Activated naive CD8-positive, alpha-beta T cell treated with anti-CD3 and anti-CD28 coated beads, Interleukin-2, amount 50 U/mL, for 24 hours (primary cell): Measurements from ENCODE around the gene KIR3DL3.
"Not testable (repeated sequence)": the region's sequence is repeated elsewhere in the genome, so short reads cannot be mapped to it uniquely, and the experiment has no call there.

ENCODE experiments used
- ATAC-seq: fragments of 150-1000 bp; cut with Tn5 transposase; one replicate; pipeline ENCODE4 v1.10.0; 2021
- DNase-seq: peaks from one replicate; pipeline ENCODE4 v3.0.0; 2021
- H3K27ac Mint-ChIP-seq: one replicate; pipeline ENCODE4 v1.8.0; 2021; ENCODE audit warnings: mild to moderate bottlenecking, mixed read lengths
- H3K27me3 Mint-ChIP-seq: one replicate; pipeline ENCODE4 v1.8.0; 2021; ENCODE audit warnings: mixed read lengths
- H3K36me3 Mint-ChIP-seq: one replicate; pipeline ENCODE4 v1.8.0; 2021; ENCODE audit warnings: low read depth, mixed read lengths
- H3K4me1 Mint-ChIP-seq: one replicate; pipeline ENCODE4 v1.8.0; 2021; ENCODE audit warnings: mixed read lengths
- H3K4me3 Mint-ChIP-seq: one replicate; pipeline ENCODE4 v1.8.0; 2021; ENCODE audit warnings: mild to moderate bottlenecking, moderate library complexity, mixed read lengths
- H3K9me3 Mint-ChIP-seq: one replicate; pipeline ENCODE4 v1.8.0; 2021; ENCODE audit warnings: mixed read lengths

KIR3DL3 gene

DNA sequence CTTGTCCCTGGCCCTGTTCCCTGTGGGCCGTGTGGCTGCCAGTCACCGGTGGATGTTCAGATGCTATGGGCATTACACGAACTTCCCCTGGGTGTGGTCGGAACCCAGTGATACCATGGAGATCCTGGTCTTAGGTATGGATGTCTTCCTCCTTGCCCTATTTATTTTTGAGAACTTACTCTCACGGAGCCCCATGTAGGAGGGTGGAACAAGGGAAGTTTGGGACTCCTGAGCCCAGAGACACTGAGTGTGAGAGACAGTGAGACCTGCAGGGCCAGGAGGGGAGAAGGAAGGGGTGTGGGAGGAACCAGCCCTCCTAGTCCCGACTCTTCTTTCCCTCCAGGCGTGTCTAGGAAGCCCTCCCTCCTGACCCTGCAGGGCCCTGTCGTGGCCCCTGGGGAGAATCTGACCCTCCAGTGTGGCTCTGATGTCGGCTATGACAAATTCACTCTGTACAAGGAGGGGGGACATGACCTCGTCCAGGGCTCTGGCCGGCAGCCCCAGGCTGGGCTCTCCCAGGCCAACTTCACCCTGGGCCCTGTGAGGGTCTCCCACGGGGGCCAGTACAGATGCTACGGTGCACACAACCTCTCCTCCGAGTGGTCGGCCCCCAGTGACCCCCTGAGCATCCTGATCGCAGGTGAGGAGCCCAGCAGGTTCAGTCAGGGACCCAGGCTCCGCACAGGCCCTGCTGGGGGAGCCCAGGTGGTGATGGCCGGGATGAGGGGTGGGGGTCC is 14.9 kb upstream of the KIR3DL3 start:
- DNase-seq, result no peak
- Mint-ChIP-seq H3K9me3 (no peaks in the 10 kb centered on the region), H3K27ac (no peak overlapping the region), H3K36me3 (no peaks in the 10 kb centered on the region), H3K4me1 (peaks cover 2% of the 10 kb centered on the region), H3K4me3 (no peak overlapping the region), H3K27me3 (peaks cover 2% of the 10 kb centered on the region)
- ATAC-seq, result no peak

DNA sequence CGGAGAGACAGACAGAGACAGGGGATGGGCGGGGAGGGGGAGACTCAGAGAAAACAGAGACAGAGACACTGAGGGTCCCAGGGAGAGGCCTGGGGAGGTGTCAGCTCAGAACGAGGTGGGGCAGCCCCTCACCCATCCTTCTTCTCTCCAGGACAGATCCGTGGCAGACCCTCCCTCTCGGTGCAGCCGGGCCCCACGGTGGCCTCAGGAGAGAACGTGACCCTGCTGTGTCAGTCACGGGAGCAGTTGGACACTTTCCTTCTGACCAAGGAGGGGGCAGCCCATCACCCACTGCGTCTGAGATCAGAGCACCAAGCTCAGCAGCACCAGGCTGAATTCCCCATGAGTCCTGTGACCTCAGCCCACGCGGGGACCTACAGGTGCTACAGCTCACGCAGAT is 14.3 kb upstream of the KIR3DL3 start:
- H3K36me3 Mint-ChIP-seq, ATAC-seq, H3K27me3 Mint-ChIP-seq, DNase-seq, H3K4me1 Mint-ChIP-seq, H3K27ac Mint-ChIP-seq, H3K4me3 Mint-ChIP-seq, H3K9me3 Mint-ChIP-seq: not testable (repeated sequence)

DNA sequence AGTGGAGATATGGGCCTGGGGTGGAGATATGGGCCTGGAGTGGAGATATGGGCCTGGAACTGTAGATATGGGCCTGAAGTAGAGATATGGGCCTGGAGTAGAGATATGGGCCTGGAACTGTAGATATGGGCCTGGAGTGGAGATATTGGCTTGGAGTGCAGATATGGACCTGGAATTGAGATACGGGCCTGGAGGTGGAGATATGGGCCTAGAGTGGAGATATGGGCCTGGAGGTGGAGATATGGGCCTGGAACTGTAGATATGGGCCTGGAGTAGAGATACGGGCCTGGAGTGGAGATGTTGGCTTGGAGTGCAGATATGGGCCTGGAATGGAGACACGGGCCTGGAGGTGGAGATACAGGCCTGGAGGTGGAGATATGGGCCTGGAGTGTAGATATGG is 402 bp downstream of the KIR3DL3 start:
- no peak overlapping the region for H3K27ac Mint-ChIP-seq
- peaks cover 2% of the 10 kb centered on the region for H3K36me3 Mint-ChIP-seq
- H3K4me3 Mint-ChIP-seq, result no peak overlapping the region
- no peaks in the 10 kb centered on the region for H3K4me1 Mint-ChIP-seq
- H3K9me3 Mint-ChIP-seq, result peaks cover 23% of the 10 kb centered on the region
- ATAC-seq (no peak), DNase-seq (no peak)
- peaks cover 6% of the 10 kb centered on the region for H3K27me3 Mint-ChIP-seq

DNA sequence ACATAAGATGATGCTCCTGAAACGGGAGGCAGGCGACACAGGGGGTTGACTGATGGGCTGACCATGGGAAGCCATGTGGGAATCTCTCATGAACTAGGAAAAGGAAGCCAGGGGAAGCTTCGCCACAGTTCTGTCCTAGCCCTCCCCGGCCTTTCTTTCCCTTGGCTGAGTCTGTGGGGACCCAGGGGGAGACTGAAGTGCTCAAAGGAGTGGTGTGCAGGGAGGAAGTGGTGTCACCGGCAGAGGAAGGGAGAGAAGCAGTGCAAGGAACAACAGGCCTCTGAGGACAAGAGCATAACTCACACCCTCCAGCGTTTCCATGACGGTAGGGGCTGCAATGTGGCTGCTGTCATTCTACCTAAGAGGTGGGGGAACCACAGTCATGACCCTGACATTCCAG is 1.1 kb downstream of the KIR3DL3 start:
- Mint-ChIP-seq H3K4me1 (no peaks in the 10 kb centered on the region), H3K4me3 (no peak overlapping the region), H3K27ac (no peak overlapping the region), H3K9me3 (peaks cover 23% of the 10 kb centered on the region), H3K27me3 (peaks cover 6% of the 10 kb centered on the region), H3K36me3 (peaks cover 2% of the 10 kb centered on the region)
- ATAC-seq (peak; percentile 33), DNase-seq (no peak)

DNA sequence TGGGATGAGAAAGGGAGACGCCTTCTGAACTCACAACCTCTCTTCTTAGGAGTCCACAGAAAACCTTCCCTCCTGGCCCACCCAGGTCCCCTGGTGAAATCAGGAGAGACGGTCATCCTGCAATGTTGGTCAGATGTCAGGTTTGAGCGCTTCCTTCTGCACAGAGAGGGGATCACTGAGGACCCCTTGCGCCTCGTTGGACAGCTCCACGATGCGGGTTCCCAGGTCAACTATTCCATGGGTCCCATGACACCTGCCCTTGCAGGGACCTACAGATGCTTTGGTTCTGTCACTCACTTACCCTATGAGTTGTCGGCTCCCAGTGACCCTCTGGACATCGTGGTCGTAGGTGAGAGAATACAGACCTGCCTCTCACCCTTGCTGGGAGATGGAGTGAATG is 3.3 kb downstream of the KIR3DL3 start:
- peaks cover 10% of the 10 kb centered on the region for H3K27me3 Mint-ChIP-seq
- H3K4me3 Mint-ChIP-seq, result no peak overlapping the region
- no peaks in the 10 kb centered on the region for H3K36me3 Mint-ChIP-seq
- DNase-seq, result no peak
- H3K4me1 Mint-ChIP-seq, result no peaks in the 10 kb centered on the region
- H3K27ac Mint-ChIP-seq, result no peak overlapping the region
- peaks cover 8% of the 10 kb centered on the region for H3K9me3 Mint-ChIP-seq
- no peak for ATAC-seq

DNA sequence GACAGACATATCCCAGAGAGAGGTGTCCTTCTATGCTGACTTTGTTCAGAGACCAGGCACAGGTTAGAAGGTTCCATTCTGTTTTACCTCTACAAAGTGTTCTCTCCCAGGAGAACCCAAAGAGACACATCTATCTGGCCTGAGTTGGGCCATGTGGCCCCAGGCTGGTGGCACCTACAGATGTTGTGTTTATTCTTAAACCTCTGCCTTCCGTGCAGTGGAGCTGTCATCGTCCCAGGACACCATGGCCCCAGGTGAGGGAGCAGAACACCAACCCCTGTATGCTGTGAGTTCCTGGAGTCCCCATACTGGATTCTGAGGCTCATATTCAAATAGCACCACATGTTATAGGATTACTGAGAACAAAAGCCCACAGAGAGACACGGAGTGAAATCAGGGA is 3.9 kb downstream of the KIR3DL3 start:
- Mint-ChIP-seq H3K4me3 (no peak overlapping the region), H3K27me3 (peaks cover 12% of the 10 kb centered on the region), H3K27ac (no peak overlapping the region), H3K36me3 (no peaks in the 10 kb centered on the region), H3K9me3 (peaks cover 2% of the 10 kb centered on the region), H3K4me1 (no peaks in the 10 kb centered on the region)
- DNase-seq (no peak), ATAC-seq (no peak)

DNA sequence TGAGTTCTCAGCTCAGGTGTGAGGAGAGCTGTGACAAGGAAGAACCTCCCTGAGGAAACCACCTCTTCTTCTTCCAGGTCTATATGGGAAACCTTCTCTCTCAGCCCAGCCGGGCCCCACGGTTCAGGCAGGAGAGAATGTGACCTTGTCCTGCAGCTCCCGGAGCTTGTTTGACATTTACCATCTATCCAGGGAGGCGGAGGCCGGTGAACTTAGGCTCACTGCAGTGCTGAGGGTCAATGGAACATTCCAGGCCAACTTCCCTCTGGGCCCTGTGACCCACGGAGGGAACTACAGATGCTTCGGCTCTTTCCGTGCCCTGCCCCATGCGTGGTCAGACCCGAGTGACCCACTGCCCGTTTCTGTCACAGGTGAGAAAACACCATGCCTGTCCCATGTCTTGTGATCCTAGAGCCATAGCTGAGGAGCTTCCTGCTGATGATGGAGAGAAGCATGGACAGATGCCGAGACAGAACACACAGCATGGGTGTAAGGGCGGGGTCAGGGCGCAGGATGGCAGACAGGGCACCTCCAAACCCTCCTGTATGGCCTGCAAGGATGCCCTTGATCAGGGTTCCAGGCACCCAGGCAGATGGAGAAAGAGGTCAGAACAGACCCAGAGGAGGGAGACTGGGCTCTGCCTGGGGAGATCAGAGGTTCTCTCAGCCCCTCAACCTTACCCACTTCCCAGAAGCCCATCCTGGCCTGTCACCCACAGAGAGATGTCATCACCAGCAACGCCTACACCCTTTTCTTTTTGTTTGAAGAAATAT is 5.4 kb downstream of the KIR3DL3 start:
- Mint-ChIP-seq H3K36me3 (no peaks in the 10 kb centered on the region), H3K27me3 (peaks cover 12% of the 10 kb centered on the region)

DNA sequence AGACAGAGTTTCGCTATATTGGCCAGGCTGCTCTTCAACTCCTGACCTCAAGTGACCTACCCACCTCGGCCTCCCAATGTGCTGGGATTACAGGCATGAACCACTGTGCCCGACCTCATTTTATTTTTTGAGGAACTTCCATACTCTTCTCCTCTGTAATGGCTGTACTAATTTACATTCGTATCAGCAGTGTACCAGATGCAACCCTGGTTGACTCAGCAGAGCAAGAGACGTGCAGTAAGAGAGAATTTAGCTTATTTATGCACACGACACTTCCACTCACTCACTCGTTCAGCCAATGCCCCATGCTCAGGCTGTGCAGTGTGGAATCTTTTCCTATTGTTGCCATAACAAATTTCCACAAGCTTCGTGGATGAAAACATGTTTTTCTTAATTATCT is 6.9 kb downstream of the KIR3DL3 start:
- H3K27ac Mint-ChIP-seq, result no peak overlapping the region

More for the DNA sequence above, 5.4 kb downstream of the KIR3DL3 start:
- peaks cover 9% of the 10 kb centered on the region for H3K9me3 Mint-ChIP-seq
- H3K4me1 Mint-ChIP-seq, result no peaks in the 10 kb centered on the region
- no peak overlapping the region for H3K27ac Mint-ChIP-seq
- no peak overlapping the region for H3K4me3 Mint-ChIP-seq
- DNase-seq (no peak), ATAC-seq (no peak)

DNA sequence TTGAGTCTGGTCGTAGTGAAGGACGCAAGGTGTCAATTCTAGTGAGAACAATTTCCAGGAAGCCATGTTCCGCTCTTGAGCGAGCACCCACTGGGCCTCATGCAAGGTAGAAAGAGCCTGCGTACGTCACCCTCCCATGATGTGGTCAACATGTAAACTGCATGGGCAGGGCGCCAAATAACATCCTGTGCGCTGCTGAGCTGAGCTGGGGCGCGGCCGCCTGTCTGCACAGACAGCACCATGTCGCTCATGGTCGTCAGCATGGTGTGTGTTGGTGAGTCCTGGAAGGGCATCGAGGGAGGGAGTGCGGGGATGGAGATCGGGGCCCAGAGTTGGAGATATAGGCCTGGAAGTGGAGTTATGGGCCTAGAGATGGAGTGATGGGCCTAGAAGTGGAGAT is 14.1 kb downstream of the KIR3DL3 start, which contains the start of gene KIR2DL3:
Gene KIR2DL3, plus strand, starts transcription at position 208 of the 400 bp plus-strand sequence. Its CDS starts 33 bp downstream, at position 241.
- not testable (repeated sequence) for H3K9me3 Mint-ChIP-seq, DNase-seq, H3K4me1 Mint-ChIP-seq, ATAC-seq, H3K36me3 Mint-ChIP-seq, H3K27me3 Mint-ChIP-seq, H3K27ac Mint-ChIP-seq, H3K4me3 Mint-ChIP-seq

More for the DNA sequence above, 6.9 kb downstream of the KIR3DL3 start:
- H3K27me3 Mint-ChIP-seq, result peaks cover 12% of the 10 kb centered on the region
- H3K9me3 Mint-ChIP-seq, result peaks cover 9% of the 10 kb centered on the region
- DNase-seq (no peak), ATAC-seq (no peak)
- no peaks in the 10 kb centered on the region for H3K36me3 Mint-ChIP-seq
- no peak overlapping the region for H3K4me3 Mint-ChIP-seq
- H3K4me1 Mint-ChIP-seq, result no peaks in the 10 kb centered on the region

DNA sequence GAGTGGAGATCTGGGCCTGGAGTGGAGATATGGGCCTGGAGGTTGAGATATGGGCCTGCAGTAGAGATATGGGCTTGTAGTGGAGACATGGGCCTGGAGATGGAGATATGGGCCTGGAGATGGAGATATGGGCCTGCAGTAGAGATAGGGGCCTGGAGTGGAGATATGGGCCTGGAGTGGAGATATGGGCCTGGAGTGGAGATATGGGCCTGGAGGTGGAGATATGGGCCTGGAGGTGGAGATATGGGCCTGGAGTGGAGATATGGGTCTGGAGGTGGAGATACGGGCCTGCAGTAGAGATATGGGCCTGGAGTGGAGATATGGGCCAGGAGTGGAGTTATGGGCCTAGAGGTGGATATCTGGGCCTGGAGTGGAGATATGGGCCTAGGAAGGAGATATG is 14.5 kb downstream of the KIR3DL3 start:
- DNase-seq, result no peak
- ATAC-seq, result no peak
- Mint-ChIP-seq H3K9me3 (peaks cover 6% of the 10 kb centered on the region), H3K4me3 (no peak overlapping the region), H3K36me3 (no peaks in the 10 kb centered on the region), H3K4me1 (no peaks in the 10 kb centered on the region), H3K27me3 (peaks cover 8% of the 10 kb centered on the region), H3K27ac (no peak overlapping the region)

DNA sequence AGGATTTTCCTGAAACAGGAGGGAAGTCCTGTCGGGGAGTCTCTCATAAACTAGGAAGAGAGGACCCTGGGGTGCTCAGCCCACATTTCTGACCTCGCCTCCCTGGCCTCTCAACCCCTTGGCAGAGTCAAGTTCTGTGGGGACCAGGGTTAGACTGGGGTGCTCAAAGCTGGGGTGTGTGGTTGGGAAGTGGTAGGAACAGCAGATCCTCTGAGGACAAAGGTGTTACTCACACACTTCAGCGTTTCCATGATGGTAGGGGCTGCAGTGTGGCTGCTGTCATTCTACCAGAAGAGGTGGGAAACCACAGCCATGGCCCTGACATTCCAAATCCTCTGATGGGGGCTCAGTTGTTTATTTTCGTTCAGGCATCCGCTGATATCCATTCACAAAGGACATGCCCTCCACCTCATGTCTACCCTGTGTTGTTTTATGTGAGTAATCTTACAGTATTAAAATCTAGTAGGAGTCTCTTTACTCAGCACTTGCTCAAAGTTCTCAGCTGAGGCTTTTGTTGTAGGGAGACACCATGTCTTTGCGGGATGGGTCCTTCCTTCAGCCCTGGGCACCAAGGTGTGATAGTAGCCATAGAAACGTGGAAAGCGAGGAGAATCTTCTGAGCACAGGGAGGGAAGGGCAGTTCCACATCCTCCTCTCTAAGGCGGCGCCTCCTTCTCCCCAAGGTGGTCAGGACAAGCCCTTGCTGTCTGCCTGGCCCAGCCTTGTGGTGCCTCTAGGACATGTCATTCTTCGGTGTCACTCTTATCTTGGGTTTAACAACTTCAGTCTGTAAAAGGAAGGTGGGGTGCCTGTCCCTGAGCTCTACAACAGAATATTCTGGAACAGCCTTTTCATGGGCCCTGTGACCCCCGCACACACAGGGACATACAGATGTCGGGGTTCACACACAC is 15.6 kb downstream of the KIR3DL3 start:
- no peaks in the 10 kb centered on the region for H3K9me3 Mint-ChIP-seq
- H3K27me3 Mint-ChIP-seq, result peaks cover 8% of the 10 kb centered on the region
- H3K36me3 Mint-ChIP-seq, result no peaks in the 10 kb centered on the region
- DNase-seq, result no peak
- H3K27ac Mint-ChIP-seq, result no peak overlapping the region
- no peaks in the 10 kb centered on the region for H3K4me1 Mint-ChIP-seq
- no peak overlapping the region for H3K4me3 Mint-ChIP-seq
- peak; percentile 45 for ATAC-seq

DNA sequence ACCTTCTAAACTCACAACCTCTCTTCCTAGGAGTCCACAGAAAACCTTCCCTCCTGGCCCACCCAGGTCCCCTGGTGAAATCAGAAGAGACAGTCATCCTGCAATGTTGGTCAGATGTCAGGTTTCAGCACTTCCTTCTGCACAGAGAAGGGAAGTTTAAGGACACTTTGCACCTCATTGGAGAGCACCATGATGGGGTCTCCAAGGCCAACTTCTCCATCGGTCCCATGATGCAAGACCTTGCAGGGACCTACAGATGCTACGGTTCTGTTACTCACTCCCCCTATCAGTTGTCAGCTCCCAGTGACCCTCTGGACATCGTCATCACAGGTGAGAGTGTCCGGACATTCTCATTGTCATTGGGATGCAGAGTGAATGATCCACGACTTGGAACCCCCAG is 17.7 kb downstream of the KIR3DL3 start:
- not testable (repeated sequence) for H3K4me3 Mint-ChIP-seq, H3K27ac Mint-ChIP-seq, DNase-seq, H3K4me1 Mint-ChIP-seq, ATAC-seq, H3K27me3 Mint-ChIP-seq, H3K9me3 Mint-ChIP-seq, H3K36me3 Mint-ChIP-seq

DNA sequence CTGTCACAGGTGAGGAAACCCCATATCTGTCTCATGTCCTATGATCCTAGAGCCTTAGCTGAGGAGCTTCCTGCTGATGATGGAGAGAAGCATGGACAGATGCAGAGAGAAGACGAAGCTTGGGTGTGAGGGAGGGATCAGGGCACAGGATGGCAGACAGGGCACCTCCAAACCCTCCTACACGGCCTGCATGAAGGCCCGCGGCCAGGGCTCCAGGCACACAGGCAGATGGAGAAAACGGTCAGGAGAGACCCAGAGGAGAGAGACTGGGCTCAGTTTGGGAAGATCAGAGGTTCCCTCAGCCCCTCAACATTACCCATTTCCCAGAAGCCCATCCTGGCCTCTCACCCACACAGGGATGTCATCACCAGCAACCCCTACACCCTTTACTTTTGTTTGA is 19.8 kb downstream of the KIR3DL3 start:
- not testable (repeated sequence) for H3K9me3 Mint-ChIP-seq, H3K4me3 Mint-ChIP-seq, H3K36me3 Mint-ChIP-seq, H3K4me1 Mint-ChIP-seq, ATAC-seq, H3K27ac Mint-ChIP-seq, DNase-seq
- peaks cover 10% of the 10 kb centered on the region for H3K27me3 Mint-ChIP-seq

DNA sequence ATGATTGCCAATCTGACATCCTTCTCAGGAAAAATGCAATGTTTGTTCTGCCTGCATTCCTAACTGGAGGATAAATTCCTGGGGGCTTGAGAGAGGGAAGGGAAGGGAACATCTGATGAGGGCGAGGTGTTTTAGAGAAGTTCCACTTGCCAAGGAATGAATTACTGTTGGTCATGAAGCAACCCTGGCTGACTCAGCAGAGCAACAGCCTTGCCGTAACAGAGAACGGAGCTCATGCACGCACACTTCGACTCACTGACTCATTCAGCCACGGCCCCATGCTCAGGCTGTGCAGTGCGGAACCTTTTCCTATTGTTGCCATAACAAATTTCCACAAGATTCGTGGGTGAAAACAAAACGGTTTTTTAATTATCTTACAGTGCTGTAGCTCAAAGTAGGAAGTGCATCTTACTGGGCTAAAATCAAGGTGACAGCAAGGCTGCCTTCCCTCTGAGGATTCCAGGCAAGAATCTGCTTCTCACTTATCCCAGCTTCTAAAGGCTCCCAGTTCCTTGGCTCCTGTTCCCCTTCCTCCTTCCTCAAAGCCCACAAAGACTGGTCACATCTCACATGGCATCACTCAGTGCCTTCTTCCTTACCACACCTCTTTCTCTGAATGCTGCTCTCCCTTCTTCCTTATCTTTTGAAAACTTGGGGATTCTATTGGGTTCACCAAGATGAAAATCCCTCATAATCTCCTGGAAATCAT is 23.5 kb downstream of the KIR3DL3 start:
- H3K27ac Mint-ChIP-seq, H3K36me3 Mint-ChIP-seq, ATAC-seq, DNase-seq, H3K27me3 Mint-ChIP-seq, H3K9me3 Mint-ChIP-seq, H3K4me3 Mint-ChIP-seq, H3K4me1 Mint-ChIP-seq: not testable (repeated sequence)
